GM20431 (cell line): ENCODE results near the gene SYT11.
"Not testable (repeated sequence)": the region's sequence is repeated elsewhere in the genome, so short reads cannot be mapped to it uniquely, and the experiment has no call there.

Source experiments
- in situ Hi-C: fragments of 300-500 bp; cut with MseI, MboI; formaldehyde crosslinking; loops from one replicate; pipeline ENCODE4 v1.15.0; 2020; ENCODE audit warnings: low sequenced_read_pairs; ENCODE audit not compliant: unreplicated experiment

The SYT11 gene

GRCh38 chr1:155859234-155859829, at the start of gene SYT11:
SYT11 (plus strand) TSS chr1:155859567; CDS start chr1:155859762, 195 bp downstream.
- in situ Hi-C loops: no loop called here

GRCh38 chr1:155812878-155813277, 46.5 kb upstream of the SYT11 start:
- in situ Hi-C loops: no loop called here

GRCh38 chr1:155813672-155814071, 45.7 kb upstream of the SYT11 start:
- in situ Hi-C loops: no loop called here

GRCh38 chr1:155816351-155816750, 43.0 kb upstream of the SYT11 start:
- in situ Hi-C loops: no loop called here

- in situ Hi-C loops: no loop called here
These were observed 31.9 kb upstream of the SYT11 start for GRCh38 chr1:155827450-155827849.

- in situ Hi-C loops: no loop called here
These were observed 27.9 kb upstream of the SYT11 start for GRCh38 chr1:155831279-155831976.

GRCh38 chr1:155833665-155834295, 25.6 kb upstream of the SYT11 start:
- in situ Hi-C loops: no loop called here

- in situ Hi-C loops: no loop called here
These were observed 25.0 kb upstream of the SYT11 start for GRCh38 chr1:155834296-155834926.

GRCh38 chr1:155834927-155835399, 24.4 kb upstream of the SYT11 start:
- in situ Hi-C loops: not testable (repeated sequence)

GRCh38 chr1:155835548-155835947, 23.8 kb upstream of the SYT11 start:
- in situ Hi-C loops: no loop called here

- in situ Hi-C loops: no loop called here
These were observed 19.0 kb upstream of the SYT11 start for GRCh38 chr1:155840386-155840785.

GRCh38 chr1:155844860-155845421, 14.4 kb upstream of the SYT11 start:
- in situ Hi-C loops: no loop called here

- in situ Hi-C loops: no loop called here
These were observed 11.4 kb upstream of the SYT11 start for GRCh38 chr1:155847823-155848529.

- in situ Hi-C loops: no loop called here
These were observed 9.0 kb upstream of the SYT11 start for GRCh38 chr1:155850345-155850744.

GRCh38 chr1:155856257-155856974, 3.0 kb upstream of the SYT11 start:
- in situ Hi-C loops: no loop called here

- in situ Hi-C loops: no loop called here
These were observed 2.1 kb upstream of the SYT11 start, which contains the start of gene GON4L for GRCh38 chr1:155856975-155857930. GON4L (minus strand) TSS chr1:155857214; CDS start chr1:155853780, 3,434 bp downstream.

- in situ Hi-C loops: no loop called here
These were observed 550 bp upstream of the SYT11 start for GRCh38 chr1:155858800-155859233.
